LNCAP (cell line): ENCODE results near the gene MIR17HG.

Source experiments
- TF ChIP-seq, protein P1 (sequence below): fragments of 450-650 bp; IDR thresholded peaks from 2 replicates; pipeline ENCODE4 v1.5.1; 2017; ENCODE audit warnings: mild to moderate bottlenecking

Gene MIR17HG

DNA sequence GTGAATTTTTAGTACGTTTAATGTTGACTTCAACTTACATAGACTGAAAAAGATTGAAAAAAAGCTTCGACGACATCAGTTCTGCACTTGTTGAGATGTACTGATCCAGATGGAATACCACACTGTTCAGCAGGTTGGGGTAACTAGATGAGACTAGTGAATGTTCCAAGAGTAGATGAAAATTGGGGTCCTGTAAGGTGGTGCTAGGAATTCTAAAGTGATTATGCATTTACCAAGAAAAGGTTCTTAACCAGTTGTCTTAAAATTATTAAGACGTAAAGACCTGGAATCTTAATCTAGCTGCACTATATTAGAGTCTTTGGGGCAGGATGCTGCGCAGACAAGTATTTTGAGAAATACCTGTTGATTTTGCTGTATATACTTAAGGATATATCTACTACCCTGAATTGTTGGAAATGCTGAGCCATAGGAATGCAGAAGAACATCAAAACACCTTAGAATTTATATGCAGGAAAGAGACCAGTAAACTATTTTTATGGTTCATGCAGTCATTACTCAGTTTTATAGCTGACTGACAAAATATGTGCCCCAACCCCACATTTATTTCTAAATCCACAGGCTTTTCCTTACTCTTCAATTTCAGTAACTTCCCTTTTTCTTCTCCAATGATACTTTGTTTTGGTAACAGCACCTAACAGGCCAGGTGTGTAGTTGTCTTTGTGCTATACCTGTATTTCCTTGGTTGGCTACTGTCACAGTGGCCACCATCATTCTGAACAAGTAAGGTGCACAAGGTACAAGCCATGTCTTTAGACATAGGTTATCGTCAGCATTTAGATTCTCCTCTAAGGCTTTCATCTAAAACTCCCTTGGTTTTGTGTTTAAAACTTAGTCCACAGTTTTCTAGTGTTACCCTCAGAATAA lies 8.6 kb downstream of the MIR17HG start:
- TF ChIP-seq, protein P1, sequence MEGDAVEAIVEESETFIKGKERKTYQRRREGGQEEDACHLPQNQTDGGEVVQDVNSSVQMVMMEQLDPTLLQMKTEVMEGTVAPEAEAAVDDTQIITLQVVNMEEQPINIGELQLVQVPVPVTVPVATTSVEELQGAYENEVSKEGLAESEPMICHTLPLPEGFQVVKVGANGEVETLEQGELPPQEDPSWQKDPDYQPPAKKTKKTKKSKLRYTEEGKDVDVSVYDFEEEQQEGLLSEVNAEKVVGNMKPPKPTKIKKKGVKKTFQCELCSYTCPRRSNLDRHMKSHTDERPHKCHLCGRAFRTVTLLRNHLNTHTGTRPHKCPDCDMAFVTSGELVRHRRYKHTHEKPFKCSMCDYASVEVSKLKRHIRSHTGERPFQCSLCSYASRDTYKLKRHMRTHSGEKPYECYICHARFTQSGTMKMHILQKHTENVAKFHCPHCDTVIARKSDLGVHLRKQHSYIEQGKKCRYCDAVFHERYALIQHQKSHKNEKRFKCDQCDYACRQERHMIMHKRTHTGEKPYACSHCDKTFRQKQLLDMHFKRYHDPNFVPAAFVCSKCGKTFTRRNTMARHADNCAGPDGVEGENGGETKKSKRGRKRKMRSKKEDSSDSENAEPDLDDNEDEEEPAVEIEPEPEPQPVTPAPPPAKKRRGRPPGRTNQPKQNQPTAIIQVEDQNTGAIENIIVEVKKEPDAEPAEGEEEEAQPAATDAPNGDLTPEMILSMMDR, result no peak

DNA sequence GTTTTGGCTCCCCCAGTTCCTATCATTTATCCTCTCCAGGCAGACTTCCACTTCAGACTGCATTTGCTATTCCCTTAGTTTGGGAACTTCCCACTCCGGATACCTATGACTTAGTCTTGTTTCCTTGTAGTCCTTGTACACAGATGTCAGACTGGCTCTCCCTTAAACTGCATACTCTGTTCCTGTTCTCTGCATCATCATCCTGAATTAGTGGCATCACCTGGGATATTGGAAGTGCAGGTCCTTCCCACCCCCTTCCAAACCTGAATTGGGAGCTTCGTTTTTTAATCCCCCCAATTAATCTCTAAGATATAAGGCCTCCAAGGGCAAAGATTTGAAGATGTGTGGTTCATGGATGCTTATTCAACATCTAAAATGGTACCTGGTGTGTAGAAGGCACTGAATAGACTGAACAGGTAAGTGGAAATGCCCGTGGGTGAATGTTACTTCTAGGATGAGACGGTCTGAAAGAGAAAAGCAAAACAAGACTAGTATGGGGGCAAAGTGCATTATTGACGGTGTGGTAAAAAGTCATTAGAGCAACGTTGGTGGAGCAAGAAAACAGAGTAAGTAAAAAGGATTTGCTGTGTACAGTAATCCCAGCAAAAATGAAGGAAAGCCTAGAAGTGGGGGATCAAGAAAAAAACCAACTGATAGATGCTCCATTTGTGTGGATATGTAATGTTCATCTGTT lies 9.6 kb downstream of the MIR17HG start:
- TF ChIP-seq, protein P1, result no peak

DNA sequence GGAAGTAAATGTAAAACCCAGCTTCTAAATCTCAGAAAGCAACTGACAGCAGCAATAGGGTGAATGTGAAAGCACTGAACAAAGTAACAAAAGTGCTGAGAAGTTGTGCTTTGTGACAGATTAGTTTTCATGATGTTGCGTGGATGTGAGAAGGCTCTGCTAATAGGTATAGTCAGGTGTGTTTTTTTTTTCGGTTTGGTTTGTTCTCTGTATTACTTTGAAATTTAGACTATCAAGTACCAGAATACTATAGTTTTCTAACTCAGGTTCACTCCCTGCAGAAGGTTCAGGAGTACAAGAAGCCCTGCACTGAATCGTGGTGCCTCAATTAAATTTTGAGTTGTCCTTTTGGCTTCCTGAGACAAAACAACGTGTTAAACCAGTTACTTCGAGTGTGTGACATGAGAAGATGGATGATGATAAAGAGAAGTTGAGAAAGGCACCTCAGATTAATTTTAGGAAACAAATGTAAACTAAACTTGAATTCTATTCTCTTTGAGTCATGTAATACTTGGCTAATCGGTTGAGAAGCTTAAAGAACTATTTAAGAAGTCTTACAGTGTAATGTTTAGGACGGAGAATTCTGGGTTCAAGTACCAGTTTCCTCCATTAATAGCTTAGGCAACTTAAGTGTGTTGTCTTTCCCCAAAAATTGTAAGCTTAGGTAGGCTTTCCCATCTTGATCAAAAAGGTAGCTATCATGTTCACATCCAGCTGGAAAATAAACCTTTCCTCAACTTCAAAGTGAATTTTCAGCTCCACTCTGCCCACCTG lies 10.3 kb downstream of the MIR17HG start:
- TF ChIP-seq, protein P1, result no peak

- TF ChIP-seq, protein P1, result no peak
These were observed 10.9 kb downstream of the MIR17HG start for GRCh38 chr13:91358387-91358782.

DNA sequence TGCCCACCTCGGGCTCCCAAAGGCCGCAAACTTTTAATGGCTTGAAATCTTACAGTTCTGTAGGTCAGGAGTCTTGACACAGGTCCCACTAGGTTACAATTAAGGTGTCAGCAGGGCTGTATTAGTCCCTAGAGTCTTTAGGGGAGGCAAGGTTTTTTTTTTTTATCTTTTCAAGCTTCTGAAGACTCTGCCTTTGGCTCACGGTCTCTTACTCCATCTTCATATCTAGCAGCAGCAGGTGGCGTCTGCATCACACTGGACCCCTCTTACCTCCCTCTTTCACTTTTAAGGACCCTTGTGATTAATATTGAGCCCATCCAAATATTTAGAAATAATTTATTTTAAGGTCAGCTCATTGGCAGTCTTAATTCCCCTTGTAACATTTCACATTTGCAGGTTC lies 11.6 kb downstream of the MIR17HG start:
- TF ChIP-seq, protein P1, result no peak

DNA sequence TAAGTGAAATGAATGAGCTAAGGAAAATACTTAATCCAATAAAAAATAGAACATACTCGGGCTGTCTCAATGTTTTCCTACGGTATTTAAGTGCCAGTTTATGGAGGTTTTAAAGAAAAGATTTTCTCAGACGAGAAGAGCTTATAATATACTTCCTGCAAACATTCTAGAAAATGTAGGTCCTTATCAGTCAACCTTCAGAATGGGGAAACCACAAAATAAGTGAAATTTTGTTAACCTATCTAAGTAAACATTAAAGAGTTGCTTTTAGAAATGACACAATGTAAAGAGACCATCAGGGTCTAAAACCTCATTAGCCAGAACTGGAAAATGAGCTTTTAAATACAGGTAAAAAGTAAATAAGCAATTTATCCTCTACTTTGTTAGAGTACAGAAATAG lies 12.1 kb downstream of the MIR17HG start:
- TF ChIP-seq, protein P1, result no peak

DNA sequence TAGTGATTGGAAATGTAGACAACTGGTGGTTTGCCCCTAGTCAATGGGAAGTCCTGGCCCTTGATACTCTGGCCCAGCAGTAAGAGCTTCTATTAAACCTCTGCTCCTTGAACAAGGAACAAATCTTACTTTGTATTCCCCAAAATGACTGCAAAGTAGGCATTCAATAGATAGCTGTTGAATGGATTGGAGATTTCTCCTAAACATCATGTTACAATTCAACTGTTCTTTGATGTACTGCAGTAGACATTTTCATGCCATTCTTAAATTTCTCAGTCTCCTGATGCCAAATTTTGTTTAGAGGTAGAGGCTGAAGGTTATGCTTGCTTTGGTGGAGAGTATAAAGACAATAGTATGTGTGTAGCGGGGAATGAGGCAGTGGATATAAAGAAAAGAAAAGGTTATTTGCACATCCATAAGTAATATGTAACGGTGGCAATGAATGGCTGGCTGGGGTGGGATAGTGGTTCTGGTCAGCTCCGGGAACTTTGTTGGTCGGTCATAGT lies 12.8 kb downstream of the MIR17HG start:
- TF ChIP-seq, protein P1, result no peak
